D721Med (cell line): ENCODE results near the gene SATB1.

Experiments
- DNase-seq: peaks from one replicate; pipeline ENCODE4 v3.0.0; 2011; ENCODE audit warnings: low spot score; ENCODE audit not compliant: insufficient read length
- FAIRE-seq: peaks from 2 replicates; lab custom pipeline; 2011; peaks lifted over from hg19 to GRCh38; lab: Jason Lieb, UNC
- CTCF ChIP-seq: IDR thresholded peaks from 2 replicates; pipeline ENCODE4 v1.5.1; 2012; ENCODE audit warnings: mild to moderate bottlenecking, control low read depth; ENCODE audit not compliant: insufficient read depth; ENCODE audit errors: missing control alignments

SATB1 gene

GRCh38 chr3:18446149-18446825 lies 21.1 kb upstream of the SATB1 start:
- TF ChIP-seq CTCF = no peak
- FAIRE-seq (no peak), DNase-seq (no peak)

- no peak for TF ChIP-seq CTCF
- no peak for FAIRE-seq
- no peak for DNase-seq
Observed at GRCh38 chr3:18445401-18446148, 20.4 kb upstream of the SATB1 start.

- FAIRE-seq (no peak), DNase-seq (no peak)
- peak; percentile 28 for TF ChIP-seq CTCF
Observed at GRCh38 chr3:18444595-18445400, 19.7 kb upstream of the SATB1 start.

- DNase-seq = no peak
- FAIRE-seq = no peak
- TF ChIP-seq CTCF = no peak
Observed at GRCh38 chr3:18443665-18444594, 18.8 kb upstream of the SATB1 start.

GRCh38 chr3:18442756-18443664 lies 17.9 kb upstream of the SATB1 start:
- DNase-seq = no peak
- TF ChIP-seq CTCF = no peak
- no peak for FAIRE-seq
